GM12892 (cell line): ENCODE measurements around the gene CRIM1.

Experiments
- POLR2A ChIP-seq: IDR thresholded peaks from 2 replicates; pipeline ENCODE4 v1.6.1; 2011; ENCODE audit warnings: low read depth, low read length, control low read depth
- POLR2AphosphoS5 ChIP-seq: IDR thresholded peaks from 2 replicates; pipeline ENCODE4 v1.6.1; 2011; ENCODE audit warnings: low read depth, low read length, control low read depth
- TAF1 ChIP-seq: IDR thresholded peaks from 2 replicates; pipeline ENCODE4 v1.6.1; 2011; ENCODE audit warnings: low read depth, mild to moderate bottlenecking, control low read depth, low read length, borderline replicate concordance

GRCh38 chr2:36307441-36307840, 48.1 kb upstream of the CRIM1 start:
- no peak for TF ChIP-seq POLR2A
- TF ChIP-seq POLR2AphosphoS5 = no peak
- no peak for TF ChIP-seq TAF1
